ENCODE measurements around the gene MYO15A.

Gene MYO15A

DNA sequence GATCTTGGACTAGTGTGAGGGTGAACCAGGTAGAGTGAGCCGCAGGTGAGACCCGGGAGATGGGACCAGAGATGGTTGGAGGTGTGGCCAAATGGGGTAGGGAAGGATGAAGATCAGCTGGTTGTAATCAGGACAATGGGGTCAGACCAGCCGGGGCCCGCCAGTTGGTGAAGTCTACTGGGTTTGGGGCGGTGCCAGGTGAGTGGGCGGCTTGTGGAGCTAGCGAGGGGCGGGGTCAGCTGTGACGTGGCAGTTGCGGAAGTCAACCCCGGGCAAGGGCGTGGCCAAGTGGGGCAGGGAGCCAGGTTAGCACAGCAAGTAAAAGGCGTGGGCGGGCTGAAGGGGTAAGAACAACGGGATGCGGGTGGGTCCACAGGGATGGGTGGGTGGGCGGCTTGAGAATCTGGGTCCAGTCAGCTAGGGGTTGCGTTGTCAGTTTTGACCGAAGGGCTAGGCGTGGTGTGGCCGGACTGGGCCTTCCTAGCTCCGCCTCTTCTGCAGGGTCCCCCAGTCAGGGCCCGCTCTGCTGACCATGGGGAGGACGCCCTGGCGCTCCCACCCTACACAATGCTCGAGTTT, 49.6 kb downstream of the MYO15A start:
- DNase-seq (ENCODE audit: low spot score) = peak; percentile 81

GRCh38 chr17:18159551-18160120, 51.1 kb downstream of the MYO15A start:
- peak; percentile 52 for DNase-seq (ENCODE audit: low spot score)

DNA sequence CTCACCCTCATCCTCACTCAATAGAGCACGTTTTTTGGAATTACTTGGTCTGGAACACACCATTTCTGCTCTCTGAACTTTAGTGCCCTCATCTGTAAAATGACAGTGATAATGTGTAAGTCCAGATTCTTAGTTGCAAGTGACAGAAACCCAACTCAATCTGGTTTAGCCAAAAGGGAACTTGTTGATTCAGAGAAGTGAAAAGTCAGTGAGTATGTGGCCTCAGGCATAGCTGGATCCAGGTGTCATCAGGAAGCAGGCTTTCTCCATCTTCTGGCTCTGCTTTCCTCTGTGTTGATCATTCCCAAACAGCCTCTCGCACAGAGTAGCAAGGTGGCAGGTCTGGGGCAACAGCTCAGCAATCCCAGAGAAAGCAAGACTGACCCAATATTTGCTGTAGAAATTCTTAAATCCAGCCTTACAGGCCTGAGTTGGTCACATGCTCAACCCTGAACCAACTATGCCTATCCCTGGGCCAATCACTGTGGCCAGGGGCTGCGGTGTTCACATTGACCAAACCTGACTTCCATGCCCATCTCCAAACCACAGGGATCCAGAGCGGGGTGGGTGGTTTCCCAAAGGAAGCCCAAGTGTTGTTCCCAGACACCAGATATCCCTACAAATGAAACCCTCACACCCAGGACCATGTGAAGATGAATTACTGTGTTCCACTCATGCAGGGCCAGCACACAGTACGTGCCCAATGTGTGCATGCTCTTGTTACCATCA, 51.7 kb downstream of the MYO15A start:
- no peak for DNase-seq (ENCODE audit: low spot score)

DNA sequence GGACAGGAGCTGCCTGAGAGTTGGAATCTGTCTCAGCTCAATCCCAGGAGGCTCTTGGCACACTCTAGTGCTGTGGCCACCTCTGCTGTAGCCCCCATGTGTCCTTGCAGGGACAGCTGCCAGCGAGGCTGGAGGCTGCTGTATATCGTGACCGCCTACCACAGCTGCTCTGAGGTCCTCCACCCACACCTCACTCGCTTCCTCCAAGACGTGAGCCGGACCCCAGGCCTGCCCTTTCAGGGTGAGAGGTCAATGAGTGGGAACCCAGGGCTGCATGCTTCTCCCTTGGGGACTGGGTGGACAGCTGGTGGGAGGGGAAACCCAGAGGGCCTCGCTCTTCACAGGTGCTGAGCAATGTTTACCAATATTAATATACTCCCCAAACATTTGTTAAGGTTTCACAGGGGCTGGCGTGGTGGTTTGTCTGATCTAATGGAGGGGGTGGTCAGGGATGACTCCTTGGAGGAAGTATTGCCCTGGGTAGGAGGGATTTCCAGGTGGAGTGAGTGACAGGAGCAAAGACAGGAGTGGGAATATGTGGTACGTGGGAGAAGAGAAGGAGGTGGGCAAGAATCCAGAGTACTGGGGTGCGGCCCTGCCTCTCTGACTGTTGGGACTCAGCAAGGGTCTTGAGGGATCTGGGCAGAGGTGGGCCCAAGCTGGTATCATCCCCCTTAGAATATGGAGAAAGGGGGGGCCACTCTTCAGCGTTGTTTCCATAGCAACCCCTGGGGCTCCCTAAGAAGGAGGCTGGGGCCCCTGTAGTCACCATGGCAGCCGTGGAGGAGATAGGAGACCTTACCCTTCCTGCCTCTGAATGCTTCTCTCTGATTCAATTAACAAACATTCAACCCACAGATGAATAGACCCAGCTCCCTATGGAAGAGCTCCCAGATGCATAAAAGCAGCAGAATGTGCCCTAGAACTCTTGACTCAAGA, 52.9 kb downstream of the MYO15A start:
- no peak for DNase-seq (ENCODE audit: low spot score)

GRCh38 chr17:18163547-18163946, 55.0 kb downstream of the MYO15A start:
- no peak for DNase-seq (ENCODE audit: low spot score)

- DNase-seq (ENCODE audit: low spot score) = no peak
These were observed 58.3 kb downstream of the MYO15A start for GRCh38 chr17:18166894-18167293.

DNA sequence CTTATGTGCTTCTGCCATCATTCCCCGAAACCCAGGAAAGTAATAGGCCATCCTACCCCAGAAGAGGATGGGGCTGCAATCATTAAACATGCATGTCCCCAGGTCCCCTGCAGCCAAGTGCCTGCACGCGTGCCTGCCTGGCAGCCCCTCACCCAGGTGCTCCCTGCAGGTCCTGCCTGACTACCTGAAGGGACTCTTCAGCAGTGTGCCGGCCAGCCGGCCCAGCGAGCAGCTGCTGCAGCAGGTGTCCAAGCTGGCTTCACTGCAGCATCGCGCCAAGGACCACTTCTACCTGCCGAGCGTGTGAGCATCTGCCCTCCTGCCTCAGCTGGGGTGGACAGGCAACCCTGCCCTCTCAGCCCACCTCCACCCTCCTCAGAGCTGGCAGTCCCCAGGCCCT, 58.9 kb downstream of the MYO15A start:
- no peak for DNase-seq (ENCODE audit: low spot score)

- DNase-seq (ENCODE audit: low spot score) = no peak
These were observed 64.1 kb downstream of the MYO15A start for GRCh38 chr17:18172531-18173278.

DNA sequence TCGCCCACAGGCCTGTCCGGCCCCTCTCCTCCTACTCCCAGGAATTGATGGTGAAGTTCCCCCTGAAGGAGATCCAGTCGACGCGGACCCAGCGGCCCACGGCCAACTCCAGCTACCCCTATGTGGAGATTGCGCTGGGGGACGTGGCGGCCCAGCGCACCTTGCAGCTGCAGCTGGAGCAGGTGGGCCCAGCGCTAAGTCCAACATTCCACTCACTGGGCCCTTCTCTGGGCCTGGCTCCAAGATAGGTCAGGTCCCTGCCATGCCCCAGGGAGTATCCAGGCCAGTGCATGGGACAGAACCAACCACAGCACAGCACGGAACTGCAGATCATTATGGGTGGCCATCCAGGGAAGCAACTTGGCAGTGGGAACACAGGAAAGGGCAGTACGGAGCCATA, 65.2 kb downstream of the MYO15A start:
- no peak for DNase-seq (ENCODE audit: low spot score)

DNA sequence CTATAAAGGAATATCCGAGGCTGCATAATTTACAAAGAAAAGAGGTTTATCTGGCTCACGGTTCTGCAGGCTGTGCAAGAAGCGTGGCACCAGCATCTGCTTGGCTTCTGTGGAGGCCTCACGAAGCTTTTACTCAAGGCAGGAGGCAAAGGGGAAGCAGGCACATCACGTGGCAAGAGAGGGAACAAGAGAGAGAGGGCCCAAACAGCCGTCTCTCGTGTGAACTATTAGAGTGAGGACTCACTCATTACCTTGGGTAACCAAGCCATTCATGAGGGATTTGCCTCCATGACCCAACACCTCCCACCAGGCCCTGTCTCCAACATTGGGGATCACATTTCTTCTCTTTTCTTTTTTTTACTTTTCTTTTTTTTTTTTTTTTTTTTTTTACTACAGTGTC, 67.6 kb downstream of the MYO15A start:
- DNase-seq (ENCODE audit: low spot score) = no peak

DNA sequence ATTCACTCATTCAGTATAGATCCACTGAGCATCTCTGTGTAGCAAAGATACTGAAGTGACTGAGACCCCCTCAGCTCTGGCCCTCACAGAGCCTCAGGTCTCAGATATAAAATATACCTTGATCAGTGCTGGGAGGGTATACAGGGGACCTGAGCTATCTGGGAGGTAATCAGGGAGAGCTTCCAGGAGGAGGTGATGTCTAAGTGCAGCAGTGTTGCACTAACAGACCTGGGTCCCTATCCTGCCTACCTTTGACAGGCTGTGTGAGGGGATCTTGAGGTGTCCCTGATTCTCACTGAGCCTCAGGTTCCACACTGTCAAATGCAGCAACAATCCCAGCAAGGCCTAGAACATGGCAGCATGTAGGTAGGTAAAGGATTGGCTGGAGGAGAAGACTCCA, 68.6 kb downstream of the MYO15A start:
- no peak for DNase-seq (ENCODE audit: low spot score)

DNA sequence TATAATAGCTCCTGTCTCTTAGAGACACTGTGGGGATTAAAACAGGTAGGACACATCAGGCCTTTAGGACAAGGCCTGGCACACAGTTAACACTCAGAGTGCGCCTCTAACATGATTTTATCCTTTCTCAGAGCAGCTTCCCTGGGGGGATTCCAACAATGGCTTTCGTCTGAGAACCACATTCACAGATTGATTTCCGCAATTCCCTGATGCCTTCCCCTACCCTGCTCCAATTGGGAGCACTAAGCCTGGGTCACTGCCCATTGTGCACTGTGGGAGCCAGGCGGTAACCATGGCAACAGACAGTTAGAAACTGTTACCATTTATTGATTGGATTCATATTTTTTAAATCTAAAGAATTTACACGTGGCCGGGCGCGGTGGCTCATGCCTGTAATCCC, 69.2 kb downstream of the MYO15A start:
- no peak for DNase-seq (ENCODE audit: low spot score)

GRCh38 chr17:18179196-18179595, 70.6 kb downstream of the MYO15A start:
- no peak for DNase-seq (ENCODE audit: low spot score)

DNA sequence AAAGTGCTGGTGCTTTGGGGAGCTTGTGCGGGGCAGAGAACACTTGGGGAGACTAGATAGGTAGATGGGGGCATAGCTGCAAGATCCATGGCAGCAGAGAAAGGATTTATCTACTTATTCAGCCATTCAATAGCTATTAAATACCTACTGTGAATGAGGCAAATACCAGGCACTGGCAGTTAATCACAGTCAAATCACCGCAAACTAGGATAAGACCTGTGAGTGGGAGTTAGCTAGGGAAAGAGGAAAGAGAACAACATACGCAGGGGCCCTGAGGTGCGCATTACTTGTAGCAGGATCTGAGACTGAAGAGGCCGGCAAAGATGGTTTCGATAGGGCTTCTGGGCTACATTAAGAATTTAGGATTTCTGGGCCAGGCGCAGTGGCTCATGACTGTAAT, 71.2 kb downstream of the MYO15A start:
- DNase-seq (ENCODE audit: low spot score) = no peak

DNA sequence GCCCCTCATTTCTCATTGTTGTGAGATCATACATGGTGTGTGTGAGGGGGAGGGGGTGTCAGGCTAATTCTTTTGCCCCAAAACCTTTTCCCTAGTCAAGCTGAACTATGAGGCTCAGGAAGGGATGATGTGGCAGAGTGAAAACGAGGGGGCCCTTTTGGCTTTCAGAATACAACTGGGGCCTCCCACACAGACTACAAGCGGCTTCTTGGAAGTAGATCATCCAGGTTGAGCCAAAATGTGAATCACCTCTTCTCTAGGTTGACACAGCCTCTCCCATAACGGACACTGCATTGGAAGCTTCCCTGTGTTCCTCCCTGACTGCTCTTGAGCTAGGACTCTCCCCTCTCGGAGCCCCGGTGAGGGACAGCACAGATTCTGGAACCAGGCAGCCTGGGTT, 72.8 kb downstream of the MYO15A start:
- no peak for DNase-seq (ENCODE audit: low spot score)

DNA sequence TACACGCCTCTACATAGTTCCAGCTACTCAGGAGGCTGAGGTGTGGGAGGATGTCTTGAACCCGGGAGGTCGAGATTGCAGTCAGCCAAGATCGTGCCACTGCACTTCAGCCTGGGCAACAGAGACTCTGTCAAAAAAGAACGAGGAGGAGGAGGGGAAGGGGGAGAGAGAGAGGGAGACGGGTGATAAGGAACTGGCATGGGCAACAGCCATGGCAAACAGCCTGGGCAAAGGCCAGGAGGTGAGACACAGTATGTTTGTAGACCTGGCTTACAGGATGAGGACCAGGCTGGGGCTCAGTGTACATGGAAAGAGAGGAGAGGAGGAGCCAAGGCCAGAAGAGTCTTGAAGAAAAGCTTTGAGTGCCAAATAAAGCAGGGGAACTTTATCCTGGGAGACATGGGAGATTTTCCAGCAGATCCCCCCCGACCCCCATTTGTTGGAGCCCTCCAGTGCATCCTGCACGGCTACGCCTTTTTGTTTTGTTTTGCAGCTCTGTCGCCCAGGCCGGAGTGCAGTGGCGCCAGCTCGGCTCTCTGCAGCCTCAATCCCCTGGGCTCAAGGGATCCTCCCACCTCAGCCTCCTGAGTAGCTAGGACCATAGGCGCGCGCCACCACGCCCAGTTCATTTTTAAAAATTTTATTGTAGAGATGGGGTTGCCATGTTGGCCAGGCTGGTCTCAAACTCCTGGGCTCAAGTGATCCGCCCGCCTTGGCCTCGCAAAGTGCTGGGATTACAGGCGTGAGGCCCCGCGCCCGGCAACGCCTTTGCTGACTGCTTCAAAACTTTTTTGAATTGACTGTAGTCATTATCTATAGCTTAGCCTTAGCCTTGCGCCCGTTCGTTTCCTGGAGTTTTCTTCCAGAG, 73.8 kb downstream of the MYO15A start:
- no peak for DNase-seq (ENCODE audit: low spot score)

- DNase-seq (ENCODE audit: low spot score) = peak; percentile 83
These were observed 74.4 kb downstream of the MYO15A start for GRCh38 chr17:18182978-18183333.

- peak; percentile 100 for DNase-seq (ENCODE audit: low spot score)
These were observed 75.0 kb downstream of the MYO15A start, which contains the start of gene ALKBH5 for GRCh38 chr17:18183334-18184142. ALKBH5 (plus strand) TSS chr17:18183828; CDS start chr17:18184244, 416 bp downstream.

- DNase-seq (ENCODE audit: low spot score) = no peak
These were observed 75.8 kb downstream of the MYO15A start for GRCh38 chr17:18184143-18185031.

Data from AG08395 (cell line).